HepG2 (cell line): ENCODE data around the gene WNK4. TPM values are rescaled to one million over a fixed set of nuclear protein-coding genes. Genes with fewer than 3 reads are reported as not detected.

Experiments used
- CAMTA2 ChIP-seq: sonication (generic); formaldehyde crosslinking; IDR thresholded peaks from 2 replicates; pipeline ENCODE4 v1.4.0; 2020; ENCODE audit warnings: mild to moderate bottlenecking, missing genetic modification reagents, borderline replicate concordance
- CEBPG ChIP-seq: IDR thresholded peaks from 2 replicates; pipeline ENCODE4 v1.6.1; 2016
- CHCHD3 ChIP-seq: sonication (generic); formaldehyde crosslinking; IDR thresholded peaks from 2 replicates; pipeline ENCODE4 v1.8.0; 2022; ENCODE audit warnings: mild to moderate bottlenecking, missing genetic modification reagents, moderate library complexity
- CHD2 ChIP-seq: IDR thresholded peaks from 2 replicates; pipeline ENCODE4 v1.6.1; 2011; ENCODE audit warnings: low read depth, low read length, improper control_type of control experiment
- HNRNPLL ChIP-seq: fragments of 200-400 bp; formaldehyde crosslinking; IDR thresholded peaks from 2 replicates; pipeline ENCODE4 v1.6.1; 2017; ENCODE audit warnings: mild to moderate bottlenecking, low read depth, low read length; ENCODE audit not compliant: poor library complexity, severe bottlenecking
- SKI ChIP-seq: fragments of 450-650 bp; IDR thresholded peaks from one replicate; pipeline ENCODE4 v1.6.1; 2018; ENCODE audit warnings: mild to moderate bottlenecking; ENCODE audit not compliant: partially characterized antibody
- XBP1 ChIP-seq: sonication (generic); formaldehyde crosslinking; IDR thresholded peaks from 2 replicates; pipeline ENCODE4 v1.5.0; 2020; ENCODE audit warnings: missing genetic modification reagents
- ZBTB1 ChIP-seq: sonication (generic); formaldehyde crosslinking; IDR thresholded peaks from 2 replicates; pipeline ENCODE4 v1.4.0; 2020; ENCODE audit warnings: missing genetic modification reagents, borderline replicate concordance
- ZBTB38 ChIP-seq: sonication (generic); formaldehyde crosslinking; IDR thresholded peaks from 2 replicates; pipeline ENCODE4 v1.5.1; 2020; ENCODE audit warnings: mild to moderate bottlenecking, missing genetic modification reagents
- ZBTB42 ChIP-seq: sonication (generic); formaldehyde crosslinking; IDR thresholded peaks from 2 replicates; pipeline ENCODE4 v1.5.0; 2020; ENCODE audit warnings: mild to moderate bottlenecking, missing genetic modification reagents
- ZNF180 ChIP-seq: sonication (generic); formaldehyde crosslinking; IDR thresholded peaks from 2 replicates; pipeline ENCODE4 v1.4.0; 2020; ENCODE audit warnings: low read depth, missing genetic modification reagents, borderline replicate concordance
- ZNF253 ChIP-seq: sonication (generic); formaldehyde crosslinking; IDR thresholded peaks from 2 replicates; pipeline ENCODE4 v1.8.0; 2022; ENCODE audit warnings: mild to moderate bottlenecking, missing genetic modification reagents, borderline replicate concordance
- ZNF747 ChIP-seq: sonication (generic); formaldehyde crosslinking; IDR thresholded peaks from 2 replicates; pipeline ENCODE4 v1.8.1; 2023; ENCODE audit warnings: missing genetic modification reagents, mild to moderate bottlenecking, borderline replicate concordance
- ZNF776 ChIP-seq: sonication (generic); formaldehyde crosslinking; IDR thresholded peaks from 2 replicates; pipeline ENCODE4 v1.4.0; 2020; ENCODE audit warnings: mild to moderate bottlenecking, missing genetic modification reagents
- ZSCAN20 ChIP-seq: sonication (generic); formaldehyde crosslinking; IDR thresholded peaks from 2 replicates; pipeline ENCODE4 v1.4.0; 2020; ENCODE audit warnings: missing genetic modification reagents, mild to moderate bottlenecking, borderline replicate concordance
- polyA plus RNA-seq, 8 experiments: library from polyadenylated mRNA; depleted of rRNA in 3 of 8; stranded (reverse) in 7 of 8; unstranded in 1 of 8; fragments of >200 nt; fragmentation: Illumina TruSeq in 4 of 8; extraction: Trizol in 4 of 8; gene quantifications; 2 replicates each; pipeline versions ENCODE4 v1.2.1 to v1.2.3, GENCODE V29; 2011 to 2016; ENCODE audit warnings: low read depth in 4 of 8, missing spikeins in 1 of 8, mixed read lengths in 1 of 8; ENCODE audit not compliant: insufficient read depth in 1 of 8
- total RNA-seq, 5 experiments: library from RNA; depleted of rRNA; stranded (reverse); fragments of >200 nt; fragmentation: Illumina TruSeq; extraction: Trizol; gene quantifications; 2 replicates each; pipeline ENCODE4 v1.2.3, GENCODE V29; 2016; ENCODE audit warnings: low read depth in 1 of 5
- TF ChIP-seq, protein P1 (sequence below): sonication (generic); formaldehyde crosslinking; IDR thresholded peaks from 2 replicates; pipeline ENCODE4 v1.4.0; 2020; ENCODE audit warnings: missing genetic modification reagents
- TF ChIP-seq, protein P2 (sequence below): sonication (generic); formaldehyde crosslinking; IDR thresholded peaks from 2 replicates; pipeline ENCODE4 v1.4.0; 2020; ENCODE audit warnings: missing genetic modification reagents
- TF ChIP-seq, protein P3 (sequence below): sonication (generic); formaldehyde crosslinking; IDR thresholded peaks from 2 replicates; pipeline ENCODE4 v1.5.0; 2020; ENCODE audit warnings: missing genetic modification reagents
- TF ChIP-seq, protein P4 (sequence below): sonication (generic); formaldehyde crosslinking; IDR thresholded peaks from 2 replicates; pipeline ENCODE4 v1.5.1; 2020; ENCODE audit warnings: mild to moderate bottlenecking, moderate library complexity, missing genetic modification reagents
- TF ChIP-seq, protein P5 (sequence below): IDR thresholded peaks from 2 replicates; pipeline ENCODE4 v1.6.1; 2016; ENCODE audit warnings: mild to moderate bottlenecking, missing biosample characterization, missing genetic modification reagents
- TF ChIP-seq, protein P6 (sequence below): IDR thresholded peaks from 2 replicates; pipeline ENCODE4 v1.6.1; 2016

Gene WNK4
- total and polyA plus RNA-seq, 2 of the 13 experiments (the other 11 are each of a cell fraction or from before 2014, with no cell fraction given): 2.7 to 13.7 TPM

DNA sequence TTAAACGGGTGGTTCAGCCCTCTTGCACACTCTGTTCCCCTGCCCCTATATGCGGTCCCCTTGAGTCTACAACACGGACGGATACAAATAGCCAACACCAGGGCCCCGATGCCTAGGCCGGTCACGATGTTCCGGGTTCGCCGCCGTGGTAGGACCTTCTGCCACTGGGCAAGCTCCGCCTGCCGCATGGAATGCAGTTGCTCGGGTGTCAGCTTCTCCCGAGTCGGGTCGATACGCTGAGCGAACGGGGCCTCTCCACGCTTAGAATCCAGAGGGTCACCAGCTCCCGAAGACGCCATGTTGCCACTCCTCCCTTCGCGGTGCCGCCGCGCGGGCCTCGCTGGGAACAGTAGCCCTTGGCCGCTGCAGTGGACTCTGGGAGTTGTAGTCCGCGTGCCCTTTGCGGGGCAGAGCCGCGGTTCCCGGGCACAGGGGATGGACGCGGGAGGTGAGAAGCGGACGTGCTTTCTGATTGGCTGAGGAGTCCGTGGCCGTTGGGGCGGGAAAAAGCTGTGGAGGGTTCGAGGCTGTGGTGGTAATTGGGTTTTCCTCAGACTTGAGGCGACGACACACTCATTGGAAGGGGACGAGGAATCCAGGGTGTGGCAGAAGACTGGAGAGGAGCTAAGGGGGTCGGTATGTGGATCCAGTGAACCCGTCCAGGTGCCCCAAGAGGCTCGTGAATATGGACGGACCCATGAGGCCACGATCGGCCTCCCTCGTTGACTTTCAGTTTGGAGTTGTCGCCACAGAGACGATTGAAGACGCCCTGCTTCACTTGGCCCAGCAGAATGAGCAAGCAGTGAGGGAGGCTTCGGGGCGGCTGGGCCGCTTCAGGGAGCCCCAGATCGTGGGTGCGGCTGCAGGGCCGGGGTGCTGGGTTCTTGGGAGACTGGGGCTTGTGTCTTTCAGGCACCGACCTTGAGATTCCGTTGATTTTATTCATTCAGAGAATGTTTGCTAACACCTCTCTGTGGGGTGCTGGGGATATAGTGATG, 18.3 kb downstream of the WNK4 start, which contains the start of the genes CNTD1 and COA3 (continued):
- peak; percentile 32; the same call in 1 of the 2 replicates for TF ChIP-seq CEBPG (CRISPR knock-in tag)
- TF ChIP-seq ZNF747: peak; percentile 96
- peak; percentile 28 for TF ChIP-seq SKI
- TF ChIP-seq, protein P1, sequence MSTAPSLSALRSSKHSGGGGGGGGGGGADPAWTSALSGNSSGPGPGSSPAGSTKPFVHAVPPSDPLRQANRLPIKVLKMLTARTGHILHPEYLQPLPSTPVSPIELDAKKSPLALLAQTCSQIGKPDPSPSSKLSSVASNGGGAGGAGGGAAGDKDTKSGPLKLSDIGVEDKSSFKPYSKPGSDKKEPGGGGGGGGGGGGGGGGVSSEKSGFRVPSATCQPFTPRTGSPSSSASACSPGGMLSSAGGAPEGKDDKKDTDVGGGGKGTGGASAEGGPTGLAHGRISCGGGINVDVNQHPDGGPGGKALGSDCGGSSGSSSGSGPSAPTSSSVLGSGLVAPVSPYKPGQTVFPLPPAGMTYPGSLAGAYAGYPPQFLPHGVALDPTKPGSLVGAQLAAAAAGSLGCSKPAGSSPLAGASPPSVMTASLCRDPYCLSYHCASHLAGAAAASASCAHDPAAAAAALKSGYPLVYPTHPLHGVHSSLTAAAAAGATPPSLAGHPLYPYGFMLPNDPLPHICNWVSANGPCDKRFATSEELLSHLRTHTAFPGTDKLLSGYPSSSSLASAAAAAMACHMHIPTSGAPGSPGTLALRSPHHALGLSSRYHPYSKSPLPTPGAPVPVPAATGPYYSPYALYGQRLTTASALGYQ (CRISPR knock-in tag): no peak
- peak; percentile 67 for TF ChIP-seq CHCHD3 (CRISPR knock-in tag)
- peak; percentile 85; the same call in 1 of the 2 replicates for TF ChIP-seq ZNF776 (CRISPR knock-in tag)
- peak; percentile 62 for TF ChIP-seq CAMTA2
- TF ChIP-seq, protein P2, sequence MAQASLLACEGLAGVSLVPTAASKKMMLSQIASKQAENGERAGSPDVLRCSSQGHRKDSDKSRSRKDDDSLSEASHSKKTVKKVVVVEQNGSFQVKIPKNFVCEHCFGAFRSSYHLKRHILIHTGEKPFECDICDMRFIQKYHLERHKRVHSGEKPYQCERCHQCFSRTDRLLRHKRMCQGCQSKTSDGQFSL (CRISPR knock-in tag): no peak
- TF ChIP-seq, protein P3, sequence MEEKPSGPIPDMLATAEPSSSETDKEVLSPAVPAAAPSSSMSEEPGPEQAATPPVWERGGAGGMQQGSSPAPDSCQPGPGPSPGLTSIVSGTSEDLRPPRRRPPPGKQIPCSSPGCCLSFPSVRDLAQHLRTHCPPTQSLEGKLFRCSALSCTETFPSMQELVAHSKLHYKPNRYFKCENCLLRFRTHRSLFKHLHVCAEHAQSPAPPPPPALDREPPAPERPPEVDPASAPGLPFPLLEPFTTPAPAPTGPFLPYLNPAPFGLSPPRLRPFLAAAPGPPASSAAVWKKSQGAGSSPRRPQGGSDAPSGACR (CRISPR knock-in tag): no peak; the same call in 1 of the 2 replicates
- TF ChIP-seq ZSCAN20: no peak
- peak; percentile 75 for TF ChIP-seq HNRNPLL
- TF ChIP-seq ZBTB1 (CRISPR knock-in tag): peak; percentile 27; the same call in 1 of the 2 replicates
- TF ChIP-seq ZBTB38 (CRISPR knock-in tag): peak; percentile 90
- TF ChIP-seq, protein P4, sequence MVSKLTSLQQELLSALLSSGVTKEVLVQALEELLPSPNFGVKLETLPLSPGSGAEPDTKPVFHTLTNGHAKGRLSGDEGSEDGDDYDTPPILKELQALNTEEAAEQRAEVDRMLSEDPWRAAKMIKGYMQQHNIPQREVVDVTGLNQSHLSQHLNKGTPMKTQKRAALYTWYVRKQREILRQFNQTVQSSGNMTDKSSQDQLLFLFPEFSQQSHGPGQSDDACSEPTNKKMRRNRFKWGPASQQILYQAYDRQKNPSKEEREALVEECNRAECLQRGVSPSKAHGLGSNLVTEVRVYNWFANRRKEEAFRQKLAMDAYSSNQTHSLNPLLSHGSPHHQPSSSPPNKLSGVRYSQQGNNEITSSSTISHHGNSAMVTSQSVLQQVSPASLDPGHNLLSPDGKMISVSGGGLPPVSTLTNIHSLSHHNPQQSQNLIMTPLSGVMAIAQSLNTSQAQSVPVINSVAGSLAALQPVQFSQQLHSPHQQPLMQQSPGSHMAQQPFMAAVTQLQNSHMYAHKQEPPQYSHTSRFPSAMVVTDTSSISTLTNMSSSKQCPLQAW (CRISPR knock-in tag): peak; percentile 97
- peak; percentile 90; the same call in 1 of the 2 replicates for TF ChIP-seq ZNF180
- TF ChIP-seq XBP1 (CRISPR knock-in tag): no peak
- no peak for TF ChIP-seq ZNF253 (CRISPR knock-in tag)
- TF ChIP-seq, protein P5, sequence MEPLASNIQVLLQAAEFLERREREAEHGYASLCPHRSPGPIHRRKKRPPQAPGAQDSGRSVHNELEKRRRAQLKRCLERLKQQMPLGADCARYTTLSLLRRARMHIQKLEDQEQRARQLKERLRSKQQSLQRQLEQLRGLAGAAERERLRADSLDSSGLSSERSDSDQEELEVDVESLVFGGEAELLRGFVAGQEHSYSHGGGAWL: peak; percentile 85
- TF ChIP-seq, protein P6, sequence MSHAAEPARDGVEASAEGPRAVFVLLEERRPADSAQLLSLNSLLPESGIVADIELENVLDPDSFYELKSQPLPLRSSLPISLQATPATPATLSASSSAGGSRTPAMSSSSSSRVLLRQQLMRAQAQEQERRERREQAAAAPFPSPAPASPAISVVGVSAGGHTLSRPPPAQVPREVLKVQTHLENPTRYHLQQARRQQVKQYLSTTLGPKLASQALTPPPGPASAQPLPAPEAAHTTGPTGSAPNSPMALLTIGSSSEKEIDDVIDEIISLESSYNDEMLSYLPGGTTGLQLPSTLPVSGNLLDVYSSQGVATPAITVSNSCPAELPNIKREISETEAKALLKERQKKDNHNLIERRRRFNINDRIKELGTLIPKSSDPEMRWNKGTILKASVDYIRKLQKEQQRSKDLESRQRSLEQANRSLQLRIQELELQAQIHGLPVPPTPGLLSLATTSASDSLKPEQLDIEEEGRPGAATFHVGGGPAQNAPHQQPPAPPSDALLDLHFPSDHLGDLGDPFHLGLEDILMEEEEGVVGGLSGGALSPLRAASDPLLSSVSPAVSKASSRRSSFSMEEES (CRISPR knock-in tag): no peak; the same call in none of the 2 replicates
- peak; percentile 60 for TF ChIP-seq CHD2
- TF ChIP-seq ZBTB42 (CRISPR knock-in tag): no peak; the same call in 1 of the 2 replicates
